GM19328 (cell line): ENCODE results near the gene STK4.

ENCODE experiments used
- ATAC-seq: cut with Tn5 transposase; IDR thresholded peaks from one replicate; pipeline ENCODE4 v1.9.1; 2021; ENCODE audit warnings: mild to moderate bottlenecking, moderate library complexity; ENCODE audit not compliant: unreplicated experiment

Gene STK4

DNA sequence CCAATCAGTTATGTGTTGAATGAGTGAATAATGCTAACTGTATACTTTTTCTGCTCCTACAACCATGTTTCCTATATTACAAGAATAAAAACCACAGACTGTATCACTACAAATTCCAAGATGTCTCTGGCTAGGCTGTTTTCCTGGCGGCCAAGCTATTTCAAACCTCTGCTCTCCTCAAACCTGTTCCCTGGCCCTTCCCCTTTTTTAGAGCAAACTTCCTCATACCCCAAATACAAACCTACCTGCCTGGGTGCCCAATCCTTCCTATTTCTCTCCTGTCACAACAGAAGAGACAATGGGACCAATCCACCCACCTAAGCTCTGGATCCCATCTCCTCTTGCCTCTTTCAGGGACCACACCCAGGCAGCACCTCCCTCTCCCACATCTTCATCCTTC, 13.6 kb upstream of the STK4 start:
- no peak for ATAC-seq

DNA sequence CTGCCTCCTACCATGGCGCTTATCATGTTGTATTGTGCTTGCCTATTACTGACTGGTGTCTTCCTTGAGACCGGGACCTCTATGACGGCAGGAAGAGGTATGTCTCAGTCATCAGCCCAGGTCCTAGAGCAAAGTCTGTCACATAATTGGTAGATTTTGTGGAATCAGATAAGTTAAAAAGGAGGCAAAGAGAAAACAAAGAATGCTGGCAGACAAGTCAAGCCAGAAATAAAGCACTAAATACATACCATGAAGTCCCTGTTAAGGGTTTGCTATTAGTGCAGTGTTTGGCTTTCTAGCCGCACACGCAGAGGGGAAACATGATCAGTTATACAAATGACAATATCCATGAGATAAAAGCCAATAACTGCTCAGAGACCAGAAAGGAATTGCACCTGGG, 12.1 kb upstream of the STK4 start:
- no peak for ATAC-seq

DNA sequence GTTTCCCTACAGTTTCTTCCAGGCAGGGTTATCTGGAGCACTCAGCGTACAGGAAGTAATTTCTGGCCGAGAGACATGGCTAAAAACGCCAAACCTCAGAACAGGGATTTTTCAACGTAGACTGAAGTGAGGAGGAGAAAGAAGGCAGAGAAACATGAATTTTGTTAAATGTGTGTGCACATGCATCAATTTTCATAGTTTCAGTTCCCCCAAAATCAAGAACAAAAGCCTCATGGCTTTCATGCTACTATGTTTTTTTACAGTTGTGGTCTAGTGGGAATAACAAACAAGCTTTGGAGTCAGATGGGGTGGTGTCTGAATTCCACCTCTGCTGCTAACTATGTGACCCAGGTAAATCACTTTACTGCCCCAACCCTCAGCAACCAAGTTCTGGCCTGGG, 11.0 kb upstream of the STK4 start:
- ATAC-seq = no peak

DNA sequence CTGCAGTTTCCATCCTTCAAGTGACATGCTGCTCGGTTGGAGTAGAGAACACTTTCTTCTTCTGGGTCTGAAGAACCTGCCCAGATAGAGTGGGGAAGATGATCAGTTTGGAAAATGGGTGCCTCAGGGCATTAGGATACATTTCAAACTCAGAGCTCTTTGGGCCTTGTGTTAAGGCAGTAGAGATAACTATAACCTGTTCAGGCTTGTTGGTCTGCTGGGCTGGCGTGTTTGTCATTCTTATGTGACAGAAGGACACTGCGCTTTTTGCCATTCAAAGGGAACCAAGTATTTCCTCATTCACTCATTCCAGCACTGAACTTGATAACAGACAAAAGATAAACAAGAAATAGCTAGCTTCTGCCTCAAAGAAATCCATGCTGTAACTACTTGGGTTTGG, 9.9 kb upstream of the STK4 start:
- ATAC-seq = no peak

DNA sequence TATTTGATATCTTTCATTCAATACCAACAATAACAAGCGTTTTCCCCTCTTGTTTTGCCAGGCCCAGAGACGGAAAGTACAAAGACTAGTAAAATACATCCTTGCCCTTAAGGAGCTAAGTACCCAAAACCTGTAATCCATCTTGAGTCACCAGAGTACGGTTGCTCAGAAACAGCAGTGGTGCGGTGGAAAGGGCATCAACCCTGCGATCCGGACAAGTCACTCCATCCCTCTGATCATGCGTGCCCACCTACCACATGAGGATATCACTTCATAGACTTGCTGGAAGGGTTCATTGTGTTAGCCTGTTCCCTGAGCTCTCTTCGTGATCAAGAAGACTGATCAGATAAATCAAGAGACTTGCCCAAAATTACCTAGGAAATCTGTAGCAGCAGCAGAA, 8.0 kb upstream of the STK4 start:
- ATAC-seq = no peak

DNA sequence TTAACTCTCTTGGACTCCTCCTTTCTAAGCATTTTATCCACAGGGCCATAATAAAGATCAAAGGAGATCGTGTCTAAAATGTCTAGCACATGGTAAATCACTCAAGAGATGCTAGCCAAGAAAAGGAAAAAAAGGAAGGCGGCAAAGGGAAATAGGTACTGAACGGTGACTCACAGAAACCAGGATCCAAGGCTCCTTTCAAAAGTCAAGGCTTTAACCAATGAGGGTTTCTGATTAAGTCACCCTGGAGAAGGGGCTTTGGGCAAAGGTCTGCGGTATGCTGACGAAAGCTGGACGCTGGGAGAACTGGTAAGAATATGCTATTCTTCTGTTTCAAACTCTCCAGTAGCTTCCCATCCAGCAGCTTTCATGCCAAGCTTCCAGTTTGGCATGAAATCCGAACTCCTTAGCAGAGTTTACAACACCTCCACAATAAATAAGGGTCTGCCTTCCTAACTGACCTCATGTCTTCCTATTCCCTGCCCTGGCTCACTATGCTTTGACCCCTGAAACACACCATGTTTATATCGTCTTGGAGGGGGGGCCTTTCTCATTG, 7.2 kb upstream of the STK4 start:
- no peak for ATAC-seq

DNA sequence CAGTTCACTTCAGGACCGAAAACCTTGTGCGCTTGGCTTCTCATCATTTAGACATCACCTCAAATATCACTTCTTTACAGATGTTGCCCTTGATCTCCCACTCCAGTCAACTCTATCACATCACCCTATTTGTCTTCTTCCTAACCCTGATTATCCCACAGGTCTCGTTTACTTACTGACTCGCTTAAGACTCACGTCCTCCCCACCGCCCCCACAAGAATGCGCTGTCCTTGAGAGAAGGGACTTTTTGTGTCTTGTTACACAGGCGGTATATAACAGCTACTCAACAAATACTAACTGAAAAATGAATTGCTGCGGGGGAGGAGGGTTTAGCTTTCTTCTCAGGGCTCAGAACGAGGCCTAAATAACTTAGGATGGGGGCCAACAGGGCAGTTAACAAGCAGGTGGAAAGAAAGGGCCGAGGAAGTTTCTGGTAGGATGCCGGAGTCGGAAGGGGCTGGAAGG, 6.6 kb upstream of the STK4 start:
- ATAC-seq = no peak

DNA sequence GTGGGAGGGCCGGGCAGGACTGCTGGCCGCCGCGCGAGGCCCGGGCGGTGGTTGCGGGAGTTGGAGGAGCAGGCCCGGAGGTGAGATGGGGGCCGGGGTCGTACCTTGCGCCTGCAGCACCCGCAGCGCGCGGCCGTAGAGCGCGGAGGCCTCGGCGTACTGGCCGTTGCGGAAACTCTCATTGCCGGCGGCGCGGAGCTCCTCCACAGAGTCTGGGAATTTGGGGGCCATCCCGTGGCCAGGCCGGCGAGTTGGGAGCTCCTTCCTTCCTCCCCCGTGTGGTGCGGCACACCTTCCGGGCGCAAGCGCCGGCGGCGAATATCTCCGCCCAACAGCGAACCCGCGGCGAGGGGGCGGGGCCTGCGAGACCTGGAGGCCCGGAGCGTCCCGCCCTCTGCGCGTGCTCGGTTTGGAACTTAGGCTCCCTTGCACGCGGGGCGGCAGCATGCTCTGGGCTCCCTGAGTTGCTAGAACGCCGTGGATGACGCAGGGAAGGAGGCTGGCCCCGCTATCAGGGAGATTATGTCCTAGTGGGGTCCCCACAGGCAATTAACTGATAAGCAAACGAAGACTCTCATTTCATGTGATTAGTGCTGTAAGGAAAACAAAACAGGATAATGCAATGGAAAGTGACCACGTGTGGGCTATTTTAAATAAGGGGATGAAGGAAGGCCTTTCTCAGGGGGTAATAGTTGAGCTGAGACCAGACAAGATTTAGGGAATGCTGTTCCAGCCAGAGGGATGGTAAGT, 6.0 kb upstream of the STK4 start, which contains the start of gene TOMM34:
Gene TOMM34, minus strand, starts transcription at position 295 of the 750 bp plus-strand sequence. Its CDS starts 64 bp downstream, at position 231.
- ATAC-seq = peak; percentile 86

DNA sequence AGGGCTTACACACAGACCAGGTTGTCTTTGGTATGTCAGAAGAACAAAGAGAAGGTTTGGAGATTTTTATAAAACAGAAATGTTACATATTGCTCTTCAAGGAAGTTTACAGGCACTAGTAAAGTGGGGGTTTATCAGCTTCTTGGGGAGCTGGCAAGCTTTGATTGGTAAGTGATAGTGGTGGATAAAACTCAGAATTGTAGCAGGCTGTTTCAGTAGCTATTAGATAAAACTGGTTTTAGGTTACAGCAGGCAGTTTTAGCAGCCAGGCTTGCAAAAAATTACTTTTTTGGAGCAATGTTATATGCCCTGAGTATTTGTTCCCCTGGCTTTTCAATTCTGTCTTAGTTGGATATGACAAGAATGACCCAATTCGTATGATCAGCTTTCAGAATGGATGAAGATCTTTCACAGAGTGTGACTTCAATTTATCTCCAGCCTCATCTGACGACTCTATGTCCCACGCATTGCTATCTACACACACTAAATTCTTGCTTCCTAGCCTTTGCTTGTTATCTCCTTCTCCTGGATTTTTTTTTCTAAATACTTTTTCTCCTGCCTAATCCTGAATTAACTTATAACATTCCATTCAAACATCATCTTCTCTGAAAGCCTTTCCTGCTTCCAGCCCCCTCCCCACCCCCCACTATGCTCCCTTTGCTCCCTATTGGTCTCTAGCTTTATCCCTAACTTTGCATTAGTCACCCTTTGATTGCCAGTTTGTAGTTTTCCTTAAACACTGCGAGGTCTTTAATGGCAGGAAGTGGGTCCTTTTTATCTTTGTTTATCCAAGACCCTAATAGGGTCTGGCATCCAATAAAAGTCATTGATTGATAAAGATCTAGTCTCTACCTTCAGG, 5.1 kb upstream of the STK4 start:
- no peak for ATAC-seq

DNA sequence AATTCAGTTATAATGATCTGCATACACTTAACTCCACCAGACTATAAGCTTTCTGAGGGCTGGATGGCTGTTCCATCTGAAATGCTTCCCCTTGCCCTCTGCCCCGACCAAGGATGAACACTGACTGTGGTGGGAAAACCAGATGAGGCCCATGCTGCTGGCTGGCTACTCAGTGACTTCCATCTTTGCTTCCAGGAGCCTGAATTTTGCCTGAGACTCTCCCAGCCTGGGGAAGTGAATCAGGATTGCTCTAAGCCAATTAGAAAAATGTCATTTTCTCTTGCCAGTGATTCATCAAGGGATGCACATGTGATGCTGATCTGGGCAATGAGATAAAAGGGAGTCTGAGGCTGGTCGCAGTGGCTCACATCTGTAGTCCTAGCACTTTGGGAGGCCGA, 4.4 kb upstream of the STK4 start:
- ATAC-seq = no peak

DNA sequence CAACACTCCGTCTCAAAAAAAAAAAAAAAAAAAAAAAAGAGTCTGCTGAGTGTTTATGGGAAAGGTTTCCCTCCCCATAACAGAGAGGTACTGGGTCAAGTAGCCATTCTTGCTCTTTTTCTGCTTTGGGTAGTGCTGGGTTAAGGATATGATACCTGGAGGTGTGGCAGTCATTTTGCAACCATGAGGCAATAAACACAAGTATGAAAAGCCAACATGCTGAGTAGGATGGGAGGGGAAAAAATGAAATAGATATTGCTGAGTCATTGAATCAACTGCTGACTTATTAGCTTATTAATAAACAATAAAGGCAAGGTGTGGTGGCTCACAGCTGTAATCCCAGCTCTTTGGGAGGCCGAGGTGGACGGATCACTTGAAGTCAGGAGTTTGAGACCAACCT, 3.8 kb upstream of the STK4 start:
- ATAC-seq = no peak

DNA sequence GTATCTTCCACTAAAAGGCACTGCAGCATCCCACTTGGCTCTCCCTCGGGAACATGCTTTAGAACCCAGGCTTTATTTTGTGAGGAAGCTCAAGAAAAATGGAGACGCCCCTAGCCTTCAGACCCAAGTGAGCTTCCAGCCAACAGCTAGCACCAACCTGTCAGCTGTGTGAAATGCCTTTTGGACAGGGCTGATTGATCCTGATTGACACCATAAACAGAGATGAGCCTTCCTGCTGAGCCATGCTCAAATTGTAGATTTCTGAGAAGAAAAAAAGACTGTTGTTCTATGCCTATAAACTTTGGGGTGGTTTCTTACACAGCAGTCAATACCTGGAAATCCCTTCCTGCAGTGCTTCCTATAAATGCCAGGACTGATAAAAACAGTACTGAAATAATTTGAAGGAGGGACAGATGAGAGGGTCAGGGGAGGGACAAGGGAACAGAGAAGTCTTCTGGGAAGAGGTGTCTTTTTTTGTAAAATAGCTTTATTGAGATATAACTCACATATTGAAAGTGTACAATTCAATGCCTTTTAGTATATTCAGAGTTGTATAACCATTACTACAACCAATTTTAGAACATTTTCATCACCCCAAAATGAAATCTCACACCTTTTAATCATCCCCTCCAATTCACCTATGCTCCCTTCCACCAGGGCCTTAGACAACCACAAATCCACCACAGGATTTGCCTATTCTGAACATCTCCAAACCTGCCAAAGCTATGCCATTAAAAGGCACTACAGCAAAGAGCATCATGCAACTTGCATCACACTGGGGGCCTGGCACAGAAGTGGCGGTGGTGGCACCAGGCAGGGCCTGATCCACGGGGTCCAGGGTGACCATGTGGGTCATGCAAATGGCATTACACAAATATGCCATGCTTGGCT, 2.7 kb upstream of the STK4 start:
- ATAC-seq = no peak

DNA sequence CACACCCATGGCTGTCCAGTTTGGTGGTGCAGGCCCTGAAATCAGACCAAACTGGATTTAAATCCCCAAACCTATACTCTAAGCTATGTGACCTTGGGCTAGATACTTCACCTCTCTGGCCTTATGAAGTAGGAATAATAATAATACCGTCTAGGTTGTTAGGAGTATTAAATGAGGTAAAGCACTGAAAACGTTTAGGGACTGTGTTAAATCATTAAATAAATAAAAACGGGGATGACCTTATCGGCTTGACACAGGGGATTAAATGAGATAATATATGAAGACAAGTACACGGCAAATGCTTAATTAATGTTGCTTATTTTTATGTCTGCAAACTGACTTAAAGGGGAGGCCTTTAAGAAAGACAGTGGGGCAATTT, 672 bp upstream of the STK4 start:
- ATAC-seq = no peak

DNA sequence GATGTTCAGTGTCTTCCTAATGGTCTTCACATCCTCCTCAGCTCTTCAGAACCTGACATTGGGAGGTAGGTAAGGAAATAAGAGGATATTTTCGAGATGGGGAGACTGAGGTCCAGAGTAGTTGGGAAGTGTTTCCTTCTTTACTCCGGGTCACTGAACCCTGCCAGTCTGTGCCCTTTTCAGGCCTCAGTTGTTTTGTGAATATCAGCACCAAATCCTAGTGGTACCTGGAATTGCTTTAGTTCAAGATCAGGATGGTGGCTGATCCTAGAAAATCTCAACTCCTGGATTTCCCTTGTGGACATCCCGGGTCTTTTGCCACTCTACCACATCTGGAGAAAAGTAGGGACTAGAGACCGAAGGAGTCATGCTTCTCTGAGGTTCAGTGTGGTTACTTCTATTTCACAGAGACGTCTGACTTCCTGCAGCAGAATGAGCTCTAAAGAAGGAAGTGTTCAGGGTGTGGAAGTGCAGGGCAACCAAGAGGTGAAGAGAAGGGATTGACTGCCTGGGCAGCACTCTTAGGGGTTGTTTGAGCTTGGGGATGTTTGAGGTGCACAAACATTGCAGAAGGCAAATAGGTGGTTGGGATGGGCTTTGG, 995 bp downstream of the STK4 start:
- ATAC-seq = no peak

DNA sequence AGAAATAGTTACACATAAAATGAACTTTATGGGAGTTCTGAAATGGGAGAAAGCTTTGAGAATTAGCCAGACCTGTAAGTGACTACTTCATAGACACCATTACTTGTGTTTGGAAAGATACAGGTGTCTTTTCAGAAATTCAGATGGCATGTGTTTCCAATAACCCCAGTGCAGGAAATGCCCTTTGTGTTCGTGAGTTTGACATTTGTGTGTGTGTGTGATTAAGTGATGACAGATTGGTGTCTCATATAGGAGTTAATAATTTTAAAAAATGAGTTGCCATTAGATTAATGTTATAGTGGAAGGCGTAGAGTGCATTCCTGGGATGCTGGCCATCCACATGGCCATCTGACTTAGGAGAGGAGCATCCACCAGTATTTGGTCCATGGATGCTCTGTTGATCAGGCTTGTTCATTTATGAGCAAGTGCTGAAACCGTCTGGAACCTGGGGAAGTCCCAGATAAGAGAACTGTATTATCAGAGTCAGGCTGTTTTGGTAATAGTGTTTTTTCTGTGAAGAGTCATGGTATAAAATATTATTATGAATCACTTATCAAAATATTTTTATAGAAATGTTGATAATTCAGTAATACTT, 3.1 kb downstream of the STK4 start:
- no peak for ATAC-seq

DNA sequence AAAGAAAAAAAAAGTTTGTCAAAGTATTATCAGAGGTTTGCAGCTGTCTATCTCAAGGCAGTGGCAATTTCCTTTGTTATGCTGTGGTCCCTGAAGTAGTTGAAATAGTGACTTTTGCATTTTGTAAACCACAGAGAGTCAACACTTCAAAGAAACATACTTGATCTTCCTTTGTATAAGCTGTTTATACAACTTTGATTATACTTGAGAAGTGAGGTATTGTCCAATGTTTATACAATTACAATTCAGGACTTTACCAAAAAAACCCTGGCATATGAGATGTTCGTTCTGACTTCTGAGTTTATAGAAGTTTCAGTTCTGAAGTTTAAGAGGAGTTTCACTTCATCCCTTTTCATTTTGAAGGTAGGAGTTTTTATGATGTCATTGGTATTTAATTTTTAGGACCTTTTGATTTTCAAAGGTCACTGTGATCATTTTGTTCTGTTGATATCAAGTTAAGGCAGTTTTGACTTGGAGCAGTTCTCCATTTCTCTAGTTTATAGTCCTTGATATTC, 4.0 kb downstream of the STK4 start:
- no peak for ATAC-seq

DNA sequence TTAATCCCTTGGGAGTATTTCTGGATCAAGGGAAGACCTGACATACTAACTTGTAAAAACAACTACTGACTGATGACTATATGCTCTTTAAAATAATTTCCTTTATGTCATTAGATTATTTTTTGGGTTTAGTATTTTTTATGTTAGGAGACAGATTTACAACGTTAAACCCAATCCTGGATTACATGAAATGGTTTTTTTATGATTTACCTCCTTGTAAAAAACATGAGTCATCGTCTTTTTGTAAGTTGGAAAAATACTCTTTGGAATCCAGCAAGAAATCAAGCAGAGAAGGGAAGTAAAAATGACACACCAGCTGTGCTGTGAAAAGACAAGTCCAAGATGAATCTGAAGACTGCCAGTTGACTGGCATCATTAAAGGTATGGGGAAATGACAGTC, 6.7 kb downstream of the STK4 start:
- ATAC-seq = no peak

DNA sequence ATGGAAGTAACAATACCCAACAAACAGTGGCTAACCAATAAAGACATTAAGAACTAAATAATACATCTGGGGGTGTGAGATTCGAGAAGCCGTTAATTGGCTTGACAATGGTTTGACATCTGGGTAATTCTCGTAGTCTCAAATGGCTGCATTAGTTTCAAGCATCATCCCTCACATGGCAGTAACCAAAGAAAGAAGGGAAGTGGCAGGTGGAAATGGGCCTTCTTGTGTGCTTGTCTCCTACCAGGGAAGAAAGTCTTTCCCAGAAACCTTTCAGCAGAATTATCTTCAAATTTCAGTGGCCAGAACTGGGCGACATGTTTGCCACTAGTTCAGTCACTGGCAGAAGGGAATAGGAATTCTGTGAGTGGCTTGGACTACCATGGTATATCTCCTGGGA, 10.4 kb downstream of the STK4 start:
- no peak for ATAC-seq

DNA sequence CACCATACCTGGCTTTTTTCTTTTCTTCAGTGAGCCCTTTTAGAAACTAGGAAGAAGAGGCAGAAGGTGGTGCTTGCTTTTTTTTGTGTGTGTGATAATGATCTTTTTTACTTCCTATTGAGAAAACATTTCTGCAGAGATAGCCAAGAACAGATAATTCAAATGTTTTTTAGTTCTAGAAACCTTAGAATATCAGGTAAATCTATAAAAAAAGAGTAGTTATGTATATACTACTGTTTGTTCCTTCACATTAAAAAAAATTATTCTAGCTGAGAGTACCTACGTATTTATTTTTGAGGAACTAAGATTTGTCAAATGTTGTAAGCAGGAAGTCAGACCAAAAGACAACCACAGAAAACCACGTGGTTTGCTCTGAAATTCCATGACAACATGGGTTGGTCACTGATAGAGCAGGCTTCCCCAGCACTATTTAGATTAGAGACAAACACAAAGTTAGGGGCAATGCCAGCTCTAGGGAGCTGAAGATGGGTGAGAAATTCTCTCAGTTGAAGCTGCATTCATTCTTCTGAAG, 12.8 kb downstream of the STK4 start:
- ATAC-seq = peak; percentile 93
